ENCODE data around the gene SEPTIN3.

- TF ChIP-seq CTCF (IDR thresholded peaks at IDR 0.05): no peak
- TF ChIP-seq POLR2A (IDR thresholded peaks at IDR 0.05): no peak
Measured at GRCh38 chr22:41920271-41920976, 48.8 kb upstream of the SEPTIN3 start.
